GM10266 (cell line): ENCODE data around the gene CDKN2D.
"Not testable (repeated sequence)": the region's sequence is repeated elsewhere in the genome, so short reads cannot be mapped to it uniquely, and the experiment has no call there.

Experiments
- DNase-seq: peaks from one replicate; pipeline ENCODE4 v3.0.0; 2012; ENCODE audit errors: extremely low spot score
- TF ChIP-seq, protein P1 (sequence below): IDR thresholded peaks from 2 replicates; pipeline ENCODE4 v1.5.1; 2012; ENCODE audit warnings: mild to moderate bottlenecking, low read depth; ENCODE audit not compliant: control insufficient read depth, insufficient read depth; ENCODE audit errors: missing control alignments

CDKN2D gene

DNA sequence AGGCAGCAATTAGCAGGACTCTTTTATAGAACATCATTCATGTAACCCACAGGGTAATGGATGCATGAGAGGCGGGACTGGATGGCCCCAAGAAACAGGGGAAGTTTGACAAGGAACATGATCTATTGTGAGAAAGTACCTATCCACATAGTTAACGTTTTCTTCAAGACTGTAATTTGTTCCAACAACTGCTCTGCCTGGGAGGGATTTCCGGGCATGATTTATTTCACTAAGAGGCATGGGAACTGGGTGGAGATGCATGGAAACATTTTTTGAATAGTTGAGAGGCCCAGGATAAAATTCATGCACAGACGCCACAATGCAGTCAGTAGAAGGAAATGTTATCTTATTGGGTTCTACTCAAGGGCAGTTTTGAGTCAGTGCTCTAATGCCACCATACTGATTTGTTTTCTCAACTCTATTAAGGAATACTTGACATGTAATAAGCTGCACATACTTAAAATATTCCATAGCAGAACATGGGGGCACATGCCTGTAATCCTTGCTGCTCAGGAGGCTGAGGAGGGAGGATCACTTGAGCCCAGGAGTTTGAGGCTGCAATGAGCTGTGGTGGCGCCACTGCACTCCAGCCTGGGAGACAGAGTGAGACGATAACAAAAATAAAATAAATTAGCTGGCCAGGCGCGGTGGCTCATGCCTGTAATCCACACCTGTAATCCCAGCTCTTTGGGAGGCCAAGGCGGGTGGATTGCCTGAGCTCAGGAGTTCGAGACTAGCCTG lies 35.0 kb downstream of the CDKN2D start:
- peak; percentile 3 for DNase-seq
- TF ChIP-seq, protein P1, sequence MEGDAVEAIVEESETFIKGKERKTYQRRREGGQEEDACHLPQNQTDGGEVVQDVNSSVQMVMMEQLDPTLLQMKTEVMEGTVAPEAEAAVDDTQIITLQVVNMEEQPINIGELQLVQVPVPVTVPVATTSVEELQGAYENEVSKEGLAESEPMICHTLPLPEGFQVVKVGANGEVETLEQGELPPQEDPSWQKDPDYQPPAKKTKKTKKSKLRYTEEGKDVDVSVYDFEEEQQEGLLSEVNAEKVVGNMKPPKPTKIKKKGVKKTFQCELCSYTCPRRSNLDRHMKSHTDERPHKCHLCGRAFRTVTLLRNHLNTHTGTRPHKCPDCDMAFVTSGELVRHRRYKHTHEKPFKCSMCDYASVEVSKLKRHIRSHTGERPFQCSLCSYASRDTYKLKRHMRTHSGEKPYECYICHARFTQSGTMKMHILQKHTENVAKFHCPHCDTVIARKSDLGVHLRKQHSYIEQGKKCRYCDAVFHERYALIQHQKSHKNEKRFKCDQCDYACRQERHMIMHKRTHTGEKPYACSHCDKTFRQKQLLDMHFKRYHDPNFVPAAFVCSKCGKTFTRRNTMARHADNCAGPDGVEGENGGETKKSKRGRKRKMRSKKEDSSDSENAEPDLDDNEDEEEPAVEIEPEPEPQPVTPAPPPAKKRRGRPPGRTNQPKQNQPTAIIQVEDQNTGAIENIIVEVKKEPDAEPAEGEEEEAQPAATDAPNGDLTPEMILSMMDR, result no peak

DNA sequence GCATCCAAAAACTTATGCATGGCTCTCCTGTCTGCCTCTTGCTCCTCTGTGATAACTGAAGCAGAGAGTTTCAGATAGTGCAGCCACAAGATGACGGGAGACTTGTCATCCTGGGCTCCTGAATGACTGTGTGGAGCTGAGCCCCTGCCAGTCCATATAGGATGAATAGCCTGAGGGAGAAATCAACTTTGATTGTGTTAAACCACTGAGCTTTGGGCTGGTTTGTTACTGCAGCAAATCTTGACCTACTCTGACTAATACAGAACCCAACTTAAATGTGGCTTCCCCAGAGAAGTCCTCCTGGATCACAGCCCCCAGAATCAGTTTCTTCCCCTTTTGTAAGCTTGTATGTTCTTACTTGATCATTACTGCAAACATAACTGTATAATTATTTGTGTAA lies 36.3 kb downstream of the CDKN2D start:
- no peak for DNase-seq
- TF ChIP-seq, protein P1, result no peak

DNA sequence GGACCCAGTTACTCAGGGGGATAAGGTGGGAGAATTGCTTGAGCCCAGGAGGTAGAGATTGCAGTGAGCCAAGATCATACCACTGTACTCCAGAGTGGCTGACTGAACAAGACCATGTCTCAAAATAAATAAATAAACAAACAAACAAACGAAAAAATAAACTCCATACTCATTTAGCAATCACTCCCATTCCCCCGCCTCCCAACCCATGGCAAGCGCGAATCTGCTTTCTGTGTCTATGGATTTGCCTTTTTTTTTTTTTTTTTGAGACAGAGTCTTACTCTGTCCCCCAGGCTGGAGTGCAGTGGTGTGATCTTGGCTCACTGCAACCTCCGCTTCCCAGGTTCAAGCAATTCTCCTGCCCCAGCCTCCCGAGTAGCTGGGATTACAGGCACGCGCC lies 41.9 kb downstream of the CDKN2D start:
- not testable (repeated sequence) for DNase-seq

DNA sequence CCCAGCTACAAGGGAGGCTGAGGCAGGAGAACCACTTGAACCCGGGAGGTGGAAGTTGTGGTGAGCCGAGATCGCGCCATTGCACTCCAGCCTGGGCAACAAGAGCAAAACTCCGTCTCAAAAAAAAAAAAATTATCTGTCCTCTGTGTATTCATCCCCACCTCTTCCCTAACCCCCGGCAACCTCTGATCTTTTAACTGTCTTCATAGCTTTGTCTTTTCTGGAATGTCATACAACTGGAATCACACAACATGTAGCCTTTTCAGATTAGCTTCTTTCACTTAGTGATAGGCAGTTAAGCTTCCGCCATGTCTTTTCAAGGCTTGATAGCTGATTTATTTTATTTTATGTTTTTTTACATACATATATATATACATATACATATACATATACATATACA lies 43.1 kb downstream of the CDKN2D start:
- DNase-seq, result no peak
- TF ChIP-seq, protein P1, result no peak

DNA sequence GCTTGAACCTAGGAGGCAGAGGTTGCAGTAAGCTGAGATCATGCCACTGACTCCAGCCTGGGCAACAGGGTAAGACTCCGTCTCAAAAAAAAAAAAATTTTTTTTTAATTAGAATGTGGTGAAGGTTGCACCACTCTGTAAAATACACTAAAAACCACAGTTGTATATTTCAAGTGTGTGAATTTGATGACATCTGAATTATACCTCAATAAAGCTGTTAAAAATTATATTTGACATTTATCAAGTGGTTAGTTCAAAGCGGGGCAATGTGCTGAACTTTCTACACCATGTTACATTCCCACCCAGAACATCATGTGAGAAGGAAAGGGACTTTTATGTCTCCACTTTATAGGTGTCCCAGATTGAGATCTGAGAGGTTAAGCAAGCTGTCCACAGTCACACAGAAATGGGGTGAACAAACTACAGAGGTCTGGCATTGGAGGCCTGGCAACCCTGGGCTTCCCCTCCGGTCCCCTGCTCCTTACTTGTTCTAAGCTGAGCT lies 45.6 kb downstream of the CDKN2D start:
- no peak for DNase-seq
- TF ChIP-seq, protein P1, result no peak

DNA sequence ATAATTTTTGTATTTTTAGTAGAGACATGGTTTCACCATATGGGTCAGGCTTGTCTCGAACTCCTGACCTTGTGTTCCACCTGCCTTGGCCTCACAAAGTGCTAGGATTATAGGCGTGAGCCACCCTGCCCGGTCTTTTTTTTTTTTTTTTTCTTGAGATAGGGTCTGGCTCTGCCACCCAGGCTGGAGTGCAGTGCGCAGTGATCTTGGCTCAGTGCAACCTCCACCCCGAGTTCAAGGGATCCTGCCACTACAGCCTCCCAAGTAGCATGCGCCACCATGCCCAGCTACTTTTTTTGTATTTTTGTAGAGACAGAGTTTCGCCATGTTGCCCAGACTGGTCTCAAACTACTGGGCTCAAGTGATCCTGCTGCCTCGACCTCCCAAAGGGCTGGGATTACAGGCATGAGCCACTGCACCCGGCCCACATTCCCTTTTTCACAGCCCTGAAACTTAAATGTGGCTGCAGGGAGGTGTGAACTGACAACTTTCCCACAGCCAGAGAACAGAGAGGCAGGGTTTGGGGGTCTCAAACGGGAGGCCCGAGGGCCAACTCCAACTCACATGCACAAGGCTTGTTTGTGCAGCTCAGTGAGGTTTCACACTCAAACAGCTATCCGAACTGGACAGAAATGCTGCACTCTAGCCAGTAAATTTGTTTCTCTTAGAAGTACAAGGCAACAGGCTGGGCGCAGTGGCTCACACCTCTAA lies 47.2 kb downstream of the CDKN2D start:
- DNase-seq, result peak; percentile 1
- TF ChIP-seq, protein P1, result no peak

DNA sequence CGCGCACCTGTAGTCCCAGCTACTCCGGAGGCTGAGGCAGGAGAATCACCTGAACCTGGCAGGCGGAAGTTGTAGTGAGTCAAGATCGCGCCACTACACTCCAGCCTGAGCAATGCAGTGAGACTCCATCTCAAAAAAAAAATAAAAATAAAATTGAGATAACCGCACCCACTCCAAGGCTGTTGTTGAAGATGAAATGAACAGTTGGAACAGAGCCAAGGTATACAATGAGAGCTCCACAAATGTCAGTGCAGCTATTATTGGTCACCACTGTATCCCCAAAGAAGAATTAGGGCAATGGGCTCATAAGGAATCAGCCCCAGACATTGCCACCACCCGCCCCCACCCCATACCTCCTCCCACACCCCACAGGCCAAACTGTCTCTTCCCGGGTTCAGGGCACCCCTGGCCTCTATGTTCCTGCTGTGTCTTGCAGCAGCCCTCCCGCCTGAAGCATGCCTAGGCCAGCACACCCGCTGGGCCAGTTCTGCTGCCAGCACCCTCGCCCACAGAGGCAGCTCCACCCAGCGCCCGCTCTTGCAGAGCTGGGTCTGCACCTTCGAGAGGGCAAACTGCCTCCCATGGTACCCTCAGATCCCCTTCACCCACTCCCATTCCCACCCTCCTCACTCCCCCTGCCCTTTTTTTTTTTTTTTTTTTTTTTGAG lies 48.0 kb downstream of the CDKN2D start:
- DNase-seq, result peak; percentile 10
- TF ChIP-seq, protein P1, result no peak
